OCI-LY3 (cell line): ENCODE measurements around the gene GGA2.
"Not testable (repeated sequence)": the region's sequence is repeated elsewhere in the genome, so short reads cannot be mapped to it uniquely, and the experiment has no call there.

Source experiments
- H2AFZ ChIP-seq: fragments of 200-600, 300-600 bp; shearing (Covaris generic); 2 replicates; pipeline ENCODE4 v1.6.0; 2014; ENCODE audit warnings: antibody characterized with exemption, low read depth, low read length
- H3K27ac ChIP-seq: fragments of 200-600, 300-600 bp; sonication (generic); 2 replicates; pipeline ENCODE4 v1.5.1; 2014; ENCODE audit warnings: mild to moderate bottlenecking, low read length, moderate library complexity, mixed read lengths
- H3K27me3 ChIP-seq: fragments of 200-600, 300-600 bp; sonication (generic); 2 replicates; pipeline ENCODE4 v1.6.1; 2014; ENCODE audit warnings: low read depth, low read length, mixed read lengths
- H3K36me3 ChIP-seq: fragments of 200-600, 300-600 bp; sonication (generic); replicated peaks from 2 replicates; pipeline ENCODE3; 2014; ENCODE audit warnings: low read depth, low read length, mixed read lengths
- H3K4me1 ChIP-seq: fragments of 300-600, 200-600 bp; sonication (generic); 2 replicates; pipeline ENCODE4 v1.6.1; 2014; ENCODE audit warnings: low read length, mixed read lengths
- H3K4me2 ChIP-seq: fragments of 200-600, 300-600 bp; sonication (generic); 2 replicates; pipeline ENCODE4 v1.6.1; 2014; ENCODE audit warnings: low read length, mixed read lengths
- H3K4me3 ChIP-seq: fragments of 300-600, 200-600 bp; sonication (generic); 2 replicates; pipeline ENCODE4 v1.5.1; 2014; ENCODE audit warnings: antibody characterized with exemption, mild to moderate bottlenecking, low read length, moderate library complexity
- H3K79me2 ChIP-seq: fragments of 300-600, 200-600 bp; shearing (Covaris generic); 2 replicates; pipeline ENCODE4 v1.6.1; 2014; ENCODE audit warnings: mild to moderate bottlenecking, low read length, mixed read lengths
- H3K9ac ChIP-seq: fragments of 300-600, 200-600 bp; shearing (Covaris generic); 2 replicates; pipeline ENCODE4 v1.6.0; 2014; ENCODE audit warnings: mild to moderate bottlenecking, low read length, moderate library complexity
- H3K9me3 ChIP-seq: fragments of 200-600, 300-600 bp; shearing (Covaris generic); 2 replicates; pipeline ENCODE4 v1.6.1; 2014; ENCODE audit warnings: low read length, mixed read lengths; ENCODE audit not compliant: insufficient read depth
- H4K20me1 ChIP-seq: fragments of 200-600, 300-600 bp; sonication (generic); 2 replicates; pipeline ENCODE4 v1.6.1; 2016; ENCODE audit warnings: low read length, mixed read lengths; ENCODE audit not compliant: insufficient read depth
- EZH2phosphoT487 ChIP-seq: fragments of 200-600 bp; shearing (Covaris generic); IDR thresholded peaks from 2 replicates; pipeline ENCODE4 v1.6.1; 2018; ENCODE audit warnings: antibody characterized with exemption, mixed run types, low read depth
- TF ChIP-seq, protein P1 (sequence below): fragments of 200-600, 300-600 bp; sonication (generic); IDR thresholded peaks from 2 replicates; pipeline ENCODE4 v1.5.1; 2014; ENCODE audit warnings: antibody characterized with exemption, low read length, low read depth

Gene GGA2

DNA sequence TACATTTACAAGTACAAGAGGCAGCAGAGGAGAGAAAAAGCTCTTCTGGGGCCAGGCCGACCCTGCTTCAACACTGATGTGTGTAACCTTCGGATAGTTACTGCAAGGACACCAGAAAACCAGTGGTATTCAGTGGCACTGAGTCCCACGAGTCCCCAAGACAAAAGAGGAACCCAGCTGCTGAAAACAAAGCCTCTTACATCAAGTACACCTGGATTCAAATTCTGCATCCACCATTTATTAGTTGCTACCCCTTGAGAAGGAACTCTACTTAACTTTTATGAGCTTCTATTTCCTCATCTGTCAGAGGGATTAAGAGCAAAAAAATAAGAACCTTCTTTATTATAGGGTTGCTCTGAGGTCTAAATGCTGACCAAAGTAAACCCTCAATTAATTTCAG is 44.2 kb upstream of the GGA2 start:
- Histone ChIP-seq H3K27me3 (no peaks in the 10 kb centered on the region), H3K9ac (no peak overlapping the region), H3K27ac (no peak overlapping the region), H3K4me1 (peaks cover 18% of the 10 kb centered on the region), H2AFZ (no peak overlapping the region), H3K9me3 (no peaks in the 10 kb centered on the region), H3K4me3 (no peak overlapping the region), H3K4me2 (no peak overlapping the region), H4K20me1 (no peaks in the 10 kb centered on the region), H3K79me2 (peaks cover 59% of the 10 kb centered on the region), H3K36me3 (peaks cover 36% of the 10 kb centered on the region)
- no peak for TF ChIP-seq EZH2phosphoT487
- TF ChIP-seq, protein P1, sequence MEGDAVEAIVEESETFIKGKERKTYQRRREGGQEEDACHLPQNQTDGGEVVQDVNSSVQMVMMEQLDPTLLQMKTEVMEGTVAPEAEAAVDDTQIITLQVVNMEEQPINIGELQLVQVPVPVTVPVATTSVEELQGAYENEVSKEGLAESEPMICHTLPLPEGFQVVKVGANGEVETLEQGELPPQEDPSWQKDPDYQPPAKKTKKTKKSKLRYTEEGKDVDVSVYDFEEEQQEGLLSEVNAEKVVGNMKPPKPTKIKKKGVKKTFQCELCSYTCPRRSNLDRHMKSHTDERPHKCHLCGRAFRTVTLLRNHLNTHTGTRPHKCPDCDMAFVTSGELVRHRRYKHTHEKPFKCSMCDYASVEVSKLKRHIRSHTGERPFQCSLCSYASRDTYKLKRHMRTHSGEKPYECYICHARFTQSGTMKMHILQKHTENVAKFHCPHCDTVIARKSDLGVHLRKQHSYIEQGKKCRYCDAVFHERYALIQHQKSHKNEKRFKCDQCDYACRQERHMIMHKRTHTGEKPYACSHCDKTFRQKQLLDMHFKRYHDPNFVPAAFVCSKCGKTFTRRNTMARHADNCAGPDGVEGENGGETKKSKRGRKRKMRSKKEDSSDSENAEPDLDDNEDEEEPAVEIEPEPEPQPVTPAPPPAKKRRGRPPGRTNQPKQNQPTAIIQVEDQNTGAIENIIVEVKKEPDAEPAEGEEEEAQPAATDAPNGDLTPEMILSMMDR = no peak

DNA sequence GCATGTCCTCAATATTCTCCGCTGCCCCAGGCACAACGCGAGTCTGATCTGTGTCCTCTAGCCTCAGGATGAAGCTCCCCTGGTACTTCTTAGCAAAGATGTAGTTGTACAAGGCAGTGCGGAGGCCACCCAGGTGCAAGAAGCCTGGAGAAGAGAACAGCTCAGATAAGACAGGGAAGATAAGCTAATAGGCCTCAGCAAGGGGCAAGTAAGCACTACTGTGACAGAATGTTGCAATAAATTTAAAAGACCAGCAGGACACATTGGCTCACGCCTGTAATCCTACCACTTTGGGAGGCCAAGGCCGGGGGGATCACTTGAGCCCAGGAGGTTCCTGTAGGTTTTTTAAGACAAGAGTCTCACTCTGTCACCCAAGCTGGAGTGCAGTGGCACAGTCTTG is 41.9 kb upstream of the GGA2 start:
- Histone ChIP-seq H3K27me3 (no peaks in the 10 kb centered on the region), H3K36me3 (peaks cover 44% of the 10 kb centered on the region), H3K4me1 (peaks cover 14% of the 10 kb centered on the region), H3K9me3 (no peaks in the 10 kb centered on the region), H2AFZ (no peak overlapping the region), H3K79me2 (peaks cover 38% of the 10 kb centered on the region), H3K4me3 (no peak overlapping the region), H3K4me2 (no peak overlapping the region), H3K9ac (no peak overlapping the region), H4K20me1 (no peaks in the 10 kb centered on the region), H3K27ac (no peak overlapping the region)
- TF ChIP-seq EZH2phosphoT487 = no peak
- TF ChIP-seq, protein P1 = no peak

DNA sequence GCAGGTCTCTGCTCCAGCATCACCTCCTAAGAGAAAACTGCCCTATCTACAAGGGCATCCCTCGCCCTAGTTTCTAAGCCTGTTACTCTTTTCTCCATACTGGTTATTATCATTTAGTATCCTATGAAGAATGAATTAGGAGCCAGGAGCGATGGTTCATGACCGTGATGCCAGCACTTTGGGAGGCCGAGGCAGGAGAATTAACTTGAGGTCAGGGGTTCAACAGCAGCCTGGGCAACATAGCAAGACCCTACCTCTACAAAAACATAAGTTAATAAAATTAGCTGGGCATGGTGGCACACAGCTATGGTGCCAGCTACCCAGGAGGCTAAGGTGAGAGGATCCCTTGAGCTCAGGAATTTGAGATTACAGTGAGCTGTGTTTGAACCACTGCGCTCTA is 39.6 kb upstream of the GGA2 start:
- H3K79me2 ChIP-seq = peaks cover 32% of the 10 kb centered on the region
- no peak overlapping the region for H3K4me2 ChIP-seq
- H3K27ac ChIP-seq = no peak overlapping the region
- H4K20me1 ChIP-seq = no peaks in the 10 kb centered on the region
- TF ChIP-seq, protein P1 = no peak
- TF ChIP-seq EZH2phosphoT487 = no peak
- H3K4me1 ChIP-seq = peaks cover 29% of the 10 kb centered on the region
- no peak overlapping the region for H3K4me3 ChIP-seq
- H3K9ac ChIP-seq = no peak overlapping the region
- H3K9me3 ChIP-seq = no peaks in the 10 kb centered on the region
- H3K27me3 ChIP-seq = no peaks in the 10 kb centered on the region
- H3K36me3 ChIP-seq = peaks cover 57% of the 10 kb centered on the region
- no peak overlapping the region for H2AFZ ChIP-seq

DNA sequence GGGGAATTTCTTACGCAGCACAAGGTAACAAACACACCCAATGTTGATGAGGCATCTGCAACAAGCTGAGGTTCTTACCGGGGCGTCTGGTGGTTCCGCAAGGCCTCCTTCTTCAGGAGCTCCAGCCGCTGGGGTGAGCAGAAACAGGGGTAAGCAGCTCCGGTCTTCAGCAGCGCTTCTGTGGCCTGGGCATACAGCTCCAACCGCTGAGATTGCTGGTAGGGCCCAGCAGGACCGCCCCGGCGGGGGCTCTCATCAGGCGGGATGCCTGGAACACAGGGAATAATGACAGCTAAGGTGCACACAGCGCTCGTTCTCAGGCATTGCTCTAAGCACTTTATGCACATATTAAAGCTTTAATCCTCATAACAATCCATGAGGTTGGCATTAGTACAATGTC is 34.1 kb upstream of the GGA2 start:
- TF ChIP-seq EZH2phosphoT487 = no peak
- TF ChIP-seq, protein P1 = no peak
- Histone ChIP-seq H3K4me3 (no peak overlapping the region), H3K36me3 (peaks cover 45% of the 10 kb centered on the region)

DNA sequence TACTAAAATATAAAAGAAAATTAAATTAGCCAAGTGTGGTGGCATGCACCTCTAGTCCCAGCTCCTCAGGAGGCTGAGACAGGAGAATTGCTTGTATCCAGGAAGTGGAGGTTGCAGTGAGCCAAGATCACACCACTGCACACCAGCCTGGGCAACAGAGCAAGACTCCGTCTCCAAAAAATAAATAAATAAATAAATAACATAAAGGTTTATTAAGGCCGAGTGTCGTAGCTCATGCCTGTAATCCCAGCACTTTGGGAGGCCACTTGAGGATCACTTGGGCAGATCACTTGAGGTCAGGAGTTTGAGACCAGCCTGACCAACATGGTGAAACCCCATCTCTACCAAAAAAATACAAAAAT is 30.5 kb upstream of the GGA2 start:
- peaks cover 35% of the 10 kb centered on the region for H3K36me3 ChIP-seq
- H3K9ac ChIP-seq, H3K27ac ChIP-seq: not testable (repeated sequence)

More for the DNA sequence above, 34.1 kb upstream of the GGA2 start:
- Histone ChIP-seq H3K27ac (peak overlapping the region; percentile 70), H3K4me1 (peaks cover 43% of the 10 kb centered on the region), H4K20me1 (no peaks in the 10 kb centered on the region), H3K27me3 (no peaks in the 10 kb centered on the region), H3K4me2 (peak overlapping the region; percentile 27), H3K9me3 (no peaks in the 10 kb centered on the region), H3K79me2 (peaks cover 15% of the 10 kb centered on the region), H3K9ac (peak overlapping the region; percentile 28; the same call in 1 of the 2 replicates), H2AFZ (no peak overlapping the region)

More for the DNA sequence above, 30.5 kb upstream of the GGA2 start:
- H3K4me3 ChIP-seq, H2AFZ ChIP-seq, H3K79me2 ChIP-seq, H3K4me2 ChIP-seq, H3K27me3 ChIP-seq, H4K20me1 ChIP-seq, H3K9me3 ChIP-seq: not testable (repeated sequence)
- peaks cover 23% of the 10 kb centered on the region for H3K4me1 ChIP-seq
